GOT3 (cell line): ENCODE measurements around the gene KIF3B.
"Not testable (repeated sequence)": the region's sequence is repeated elsewhere in the genome, so short reads cannot be mapped to it uniquely, and the experiment has no call there.

Source experiments
- DNase-seq: peaks from one replicate; lab custom pipeline; 2025; ENCODE audit warnings: mixed read lengths; lab: John Stamatoyannopoulos, UW

KIF3B gene

DNA sequence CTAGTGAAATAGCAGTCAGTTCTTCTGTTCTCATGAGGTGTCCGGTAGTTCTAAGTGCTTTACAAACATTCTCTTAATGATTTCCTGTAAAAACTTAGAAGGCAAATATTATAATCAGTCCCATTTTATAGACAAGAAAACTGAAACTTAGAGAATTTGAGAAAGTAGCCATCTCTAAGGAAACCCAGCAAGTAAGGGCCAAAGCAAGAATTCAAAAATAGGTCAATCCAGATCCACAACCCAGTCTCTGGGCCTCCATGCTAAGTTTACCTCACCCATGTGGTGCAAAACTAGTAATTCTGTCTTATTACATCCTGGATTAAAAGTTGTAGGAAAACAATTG is 53.1 kb downstream of the KIF3B start:
- DNase-seq = no peak

DNA sequence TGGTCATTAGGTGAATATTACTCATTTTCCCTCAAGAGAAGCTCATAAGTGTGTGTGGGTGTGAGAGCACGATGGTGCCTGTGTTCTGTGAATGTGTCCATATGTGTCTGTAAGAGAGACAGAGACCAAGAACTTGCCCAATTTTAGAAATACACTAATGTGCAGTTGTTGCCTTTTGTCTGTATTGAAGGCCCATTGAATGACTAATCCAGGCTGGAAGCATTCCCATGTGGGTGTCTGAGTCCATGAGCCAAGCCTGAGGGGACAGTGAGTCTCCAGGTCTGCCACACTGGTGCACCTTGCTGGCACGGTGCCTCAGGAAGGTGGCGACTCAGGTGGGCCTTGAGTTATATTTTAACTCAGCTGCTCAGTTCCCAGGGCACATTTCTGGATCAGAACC is 55.2 kb downstream of the KIF3B start:
- no peak for DNase-seq

DNA sequence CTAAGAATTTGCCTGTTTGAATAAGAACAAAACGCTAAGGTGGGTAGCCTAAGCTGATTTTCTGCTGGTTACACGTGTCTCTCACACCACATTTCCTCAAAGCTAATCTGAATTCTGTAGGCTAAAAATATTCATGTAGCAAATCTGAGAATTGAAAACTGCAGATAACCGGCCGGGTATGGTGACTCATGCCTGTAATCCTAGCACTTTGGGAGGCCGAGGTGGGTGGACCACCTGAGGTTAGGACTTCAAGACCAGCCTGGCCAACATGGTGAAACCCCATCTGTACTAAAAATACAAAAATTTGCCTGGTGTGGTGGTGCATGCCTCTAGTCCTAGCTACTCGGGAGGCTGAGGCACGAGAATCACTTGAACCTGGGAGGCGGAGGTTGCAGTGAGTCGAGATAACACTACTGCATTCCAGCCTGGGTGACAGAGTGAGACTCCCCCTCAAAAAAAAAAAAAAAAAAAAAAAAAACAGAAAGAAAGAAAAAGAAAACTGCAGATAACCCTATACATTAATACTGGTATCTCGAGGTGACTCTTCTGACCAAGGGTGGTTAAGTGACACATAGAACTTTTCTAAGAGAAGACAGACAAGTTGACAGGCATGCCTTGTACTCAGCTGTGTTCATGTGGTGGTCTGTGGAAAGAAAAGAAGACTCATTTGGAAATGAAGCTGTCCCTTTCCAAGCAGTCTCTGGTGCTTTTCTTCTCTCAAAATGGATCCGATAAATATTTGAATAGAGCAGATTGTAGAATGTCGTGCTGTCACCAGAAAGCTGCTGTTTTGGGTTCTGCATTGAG is 55.9 kb downstream of the KIF3B start:
- no peak for DNase-seq

DNA sequence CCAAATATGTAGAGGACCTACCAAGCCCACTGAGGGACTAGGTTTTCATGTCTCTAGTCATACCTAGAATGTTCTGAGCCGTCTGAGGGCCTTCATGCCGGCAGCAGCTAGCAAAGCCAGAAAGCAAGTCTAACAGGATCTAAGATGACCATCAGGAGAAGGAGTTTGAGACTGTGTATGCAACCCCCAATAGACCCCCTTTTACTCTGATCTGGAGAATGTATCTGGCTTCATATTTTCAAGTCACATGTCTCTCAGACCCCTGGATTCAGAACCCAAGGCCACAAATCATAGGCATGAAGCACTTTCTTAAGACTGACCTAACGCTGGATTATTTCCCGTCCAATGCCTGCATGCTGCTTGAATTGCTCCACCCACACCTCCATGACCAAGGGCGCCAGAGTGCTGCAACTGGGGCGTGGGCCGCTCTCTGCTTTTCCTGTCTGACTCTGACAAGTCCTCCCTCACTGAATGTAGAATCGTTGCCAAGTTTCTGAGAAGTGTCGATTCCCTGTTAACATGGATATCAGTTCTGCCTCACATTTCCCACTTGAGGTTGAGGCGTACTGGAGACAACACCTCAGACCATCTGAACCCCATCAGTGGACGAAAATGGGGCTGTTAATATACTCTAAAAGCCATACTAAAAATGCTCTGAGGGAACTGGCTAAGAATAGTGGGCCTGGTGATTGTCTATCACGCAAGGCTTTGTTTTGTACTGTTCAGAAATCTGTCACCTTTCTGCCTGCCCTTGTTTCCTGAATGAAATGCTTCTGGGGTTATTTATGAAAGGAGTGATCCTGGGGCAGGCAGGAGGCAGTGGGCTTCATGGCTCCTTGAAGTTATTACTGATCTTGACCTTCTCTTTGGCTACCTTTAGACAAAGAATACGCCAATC is 56.8 kb downstream of the KIF3B start:
- no peak for DNase-seq

GRCh38 chr20:32336918-32337347 is 59.5 kb downstream of the KIF3B start:
- no peak for DNase-seq

DNA sequence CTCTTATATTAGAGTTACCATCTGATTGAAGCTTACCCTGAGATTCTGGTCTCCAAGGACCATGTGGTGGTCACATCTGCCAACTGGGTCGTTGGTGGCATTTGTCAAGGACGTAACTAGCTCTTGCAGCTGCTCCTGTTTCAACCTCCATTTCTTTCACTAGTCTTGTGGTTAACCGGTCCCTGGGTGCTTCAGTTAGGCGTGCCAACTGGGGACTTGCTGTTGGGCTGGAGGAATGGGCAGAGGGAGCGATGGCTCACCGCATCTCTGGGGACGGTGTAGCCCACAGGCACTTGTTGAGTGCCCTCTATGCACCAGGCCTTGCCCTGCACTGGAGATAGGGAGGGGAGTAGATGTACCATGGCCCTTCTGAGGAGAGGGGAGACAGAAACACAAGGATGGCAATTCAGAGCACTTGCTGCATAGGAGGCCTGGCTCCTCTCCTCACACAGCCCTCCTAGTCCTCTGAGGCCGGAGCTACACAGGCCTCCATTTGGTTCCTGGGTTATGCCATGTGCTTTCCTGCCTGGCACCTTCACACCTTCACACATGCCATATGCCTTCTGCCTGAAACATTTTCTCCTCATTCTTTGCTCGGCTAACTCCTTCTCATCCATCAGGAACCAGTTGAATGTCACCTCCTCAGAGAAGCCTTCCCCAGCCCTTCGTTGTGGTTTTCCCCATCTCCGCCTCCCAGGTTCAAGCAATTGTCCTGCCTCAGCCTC is 60.6 kb downstream of the KIF3B start:
- no peak for DNase-seq

DNA sequence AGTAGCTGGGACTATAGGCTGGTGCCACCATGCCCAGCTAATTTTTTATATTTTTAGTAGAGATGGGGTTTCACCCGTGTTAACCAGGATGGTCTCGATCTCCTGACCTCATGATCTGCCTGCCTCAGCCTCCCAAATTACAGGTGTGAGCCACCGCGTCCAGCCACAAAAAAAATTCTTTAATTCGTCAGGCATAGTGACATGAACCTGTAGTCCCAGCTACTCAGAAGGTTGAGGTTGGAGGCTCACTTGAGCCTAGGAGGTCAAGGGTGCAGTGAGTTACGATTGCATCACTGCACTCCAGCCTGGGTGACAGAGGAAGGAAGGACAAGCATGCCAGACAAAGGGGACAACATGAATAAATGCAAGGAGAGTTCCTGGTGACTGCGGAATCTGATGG is 61.2 kb downstream of the KIF3B start:
- DNase-seq = no peak

DNA sequence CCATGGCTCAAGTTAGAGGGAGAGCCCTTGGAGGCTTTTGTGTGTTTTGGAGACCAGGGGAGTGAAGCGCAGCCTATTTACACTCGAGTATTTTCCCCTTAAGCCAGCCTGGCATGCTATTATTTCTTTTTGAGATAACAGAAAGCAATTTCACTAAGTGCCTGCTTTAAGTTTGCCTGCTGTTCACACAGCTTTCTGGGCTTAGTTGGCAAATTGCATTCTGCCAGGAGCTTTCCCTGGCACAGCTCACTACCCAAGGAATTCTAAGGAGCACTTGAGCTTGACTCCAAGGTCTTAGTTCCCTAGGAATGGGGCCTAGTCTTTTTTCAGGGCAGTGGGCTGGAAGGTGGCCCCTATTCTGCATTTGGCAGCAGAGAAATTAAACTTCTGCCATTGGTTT is 61.7 kb downstream of the KIF3B start:
- no peak for DNase-seq

- not testable (repeated sequence) for DNase-seq
Measured at GRCh38 chr20:32341053-32341452, 63.6 kb downstream of the KIF3B start.

DNA sequence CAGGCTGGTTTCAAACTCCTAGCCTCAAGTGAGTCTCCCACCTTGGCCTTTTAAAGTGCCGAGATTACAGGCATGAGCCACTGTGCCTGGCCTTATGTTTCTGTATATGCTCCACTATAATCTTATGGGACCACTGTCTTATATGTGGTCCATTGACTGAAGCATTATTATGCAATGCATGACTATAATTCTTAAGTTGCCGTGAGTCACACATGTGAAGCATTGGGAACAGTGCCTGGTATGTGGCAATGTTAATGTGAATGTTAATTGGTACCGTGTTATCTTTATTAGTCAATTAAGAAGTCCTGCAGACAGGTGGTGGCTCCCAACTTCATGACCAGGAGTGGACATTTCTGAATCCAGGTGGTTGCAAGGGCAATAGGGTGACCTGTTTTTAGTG is 66.0 kb downstream of the KIF3B start:
- no peak for DNase-seq

DNA sequence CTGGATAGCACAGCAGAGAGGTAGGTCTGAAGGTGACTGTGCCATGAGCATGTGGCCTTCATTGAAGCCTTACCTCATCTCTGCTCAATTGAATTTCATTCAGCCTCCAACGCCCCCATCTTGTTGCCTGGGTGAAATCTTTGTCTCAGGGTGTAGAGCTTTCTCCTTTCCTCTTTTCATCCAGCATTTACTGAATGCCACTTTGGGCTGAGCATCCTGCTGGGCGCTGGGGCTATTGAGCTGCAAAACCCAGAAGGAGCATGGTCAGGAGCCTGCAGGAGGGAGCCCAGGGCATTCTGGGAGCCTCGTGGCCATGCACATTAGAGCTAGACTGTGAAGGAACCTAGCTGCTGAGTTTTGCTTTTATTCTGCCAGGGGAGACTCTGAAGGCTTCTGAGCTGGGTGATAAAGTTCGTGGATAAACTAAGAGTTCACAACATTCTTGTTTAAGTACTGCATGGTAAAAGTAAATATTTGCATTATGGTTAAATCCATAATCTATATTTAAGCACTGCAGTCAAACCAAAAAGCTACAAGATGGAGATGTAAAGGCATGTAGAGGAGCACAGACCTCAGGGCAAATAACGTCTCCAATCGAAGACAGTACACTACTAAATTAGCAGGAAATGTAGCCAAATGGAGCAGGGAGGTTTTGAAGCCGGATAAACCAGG is 67.5 kb downstream of the KIF3B start:
- no peak for DNase-seq

GRCh38 chr20:32348207-32348606 is 70.8 kb downstream of the KIF3B start:
- no peak for DNase-seq

GRCh38 chr20:32350421-32350820 is 73.0 kb downstream of the KIF3B start:
- DNase-seq = no peak

DNA sequence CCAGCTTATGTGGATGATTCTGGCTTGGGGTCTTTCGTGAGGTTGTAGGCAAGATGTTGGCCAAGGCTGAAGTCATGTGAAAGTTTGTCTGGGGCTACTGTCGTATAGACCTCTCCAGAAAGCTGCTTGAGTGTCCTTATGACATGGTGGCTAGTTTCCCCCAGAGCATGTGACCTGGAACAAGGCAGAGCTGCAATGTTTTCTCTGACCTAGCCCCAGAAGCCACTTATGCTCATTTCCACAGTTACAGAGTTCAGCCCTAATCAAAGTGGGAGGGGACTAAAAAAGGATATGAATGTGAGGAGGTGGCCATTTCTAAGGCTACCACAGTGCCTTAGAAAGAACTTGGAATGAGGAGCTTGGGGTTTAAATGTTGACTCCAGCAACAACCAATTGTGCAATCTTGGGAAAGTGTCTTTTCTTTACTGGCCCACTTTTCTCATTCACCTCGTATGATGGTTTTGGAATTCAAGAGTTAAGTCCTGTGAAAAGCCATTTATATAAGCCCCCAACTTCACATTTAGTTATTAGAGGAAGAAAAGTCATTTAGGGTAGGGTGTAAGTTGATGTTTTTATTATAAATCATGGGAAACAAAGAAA is 74.8 kb downstream of the KIF3B start:
- DNase-seq = no peak

- no peak for DNase-seq
Measured at GRCh38 chr20:32353848-32354496, 76.5 kb downstream of the KIF3B start.

GRCh38 chr20:32354592-32355416 is 77.4 kb downstream of the KIF3B start:
- no peak for DNase-seq

GRCh38 chr20:32355417-32355841 is 78.0 kb downstream of the KIF3B start:
- no peak for DNase-seq

- DNase-seq = not testable (repeated sequence)
Measured at GRCh38 chr20:32355907-32356621, 78.6 kb downstream of the KIF3B start.

DNA sequence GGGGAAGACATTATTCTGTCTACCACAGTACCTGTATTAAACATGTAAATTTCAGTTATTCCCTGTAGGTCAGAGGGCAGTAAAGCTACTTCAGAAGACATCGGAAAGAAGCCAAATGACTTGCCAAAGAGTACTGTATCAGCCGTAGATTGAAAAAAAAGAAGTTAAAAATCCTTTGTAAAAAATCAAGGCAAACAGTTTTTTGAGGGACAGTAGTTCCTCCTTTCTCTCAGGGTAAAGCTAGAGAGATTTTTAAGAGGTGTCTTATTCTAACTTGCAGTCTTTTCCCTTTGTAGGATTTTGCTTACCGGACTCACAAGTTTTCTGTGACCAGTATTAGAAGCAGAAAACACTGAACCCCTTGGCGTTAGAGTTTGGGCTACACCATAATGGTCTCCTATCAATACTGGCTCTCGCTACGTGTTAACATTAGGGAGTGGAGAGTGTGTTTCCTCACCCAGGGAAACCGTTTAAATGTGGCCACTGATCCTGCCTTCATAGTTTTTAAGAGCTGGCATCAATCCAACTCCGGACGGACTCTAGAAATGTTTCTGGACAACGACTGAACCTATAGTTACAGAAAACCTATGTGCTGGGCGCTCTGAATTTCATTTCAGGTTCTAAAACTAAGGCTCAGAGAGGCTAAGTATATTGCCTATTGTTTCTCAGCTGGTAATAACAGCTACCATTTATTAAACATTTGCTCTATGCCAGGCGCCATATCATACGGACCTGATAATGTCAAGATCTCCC is 79.3 kb downstream of the KIF3B start:
- DNase-seq = no peak
